22Rv1 (cell line): ENCODE measurements around the gene ZNF407.

Source experiments
- ZFX ChIP-seq: fragments of 450-650 bp; IDR thresholded peaks from 2 replicates; pipeline ENCODE4 v1.6.1; 2017; ENCODE audit warnings: antibody characterized with exemption, borderline replicate concordance
- TF ChIP-seq, protein P1 (sequence below): fragments of 450-650 bp; IDR thresholded peaks from 2 replicates; pipeline ENCODE4 v1.5.1; 2017; ENCODE audit warnings: mild to moderate bottlenecking

DNA sequence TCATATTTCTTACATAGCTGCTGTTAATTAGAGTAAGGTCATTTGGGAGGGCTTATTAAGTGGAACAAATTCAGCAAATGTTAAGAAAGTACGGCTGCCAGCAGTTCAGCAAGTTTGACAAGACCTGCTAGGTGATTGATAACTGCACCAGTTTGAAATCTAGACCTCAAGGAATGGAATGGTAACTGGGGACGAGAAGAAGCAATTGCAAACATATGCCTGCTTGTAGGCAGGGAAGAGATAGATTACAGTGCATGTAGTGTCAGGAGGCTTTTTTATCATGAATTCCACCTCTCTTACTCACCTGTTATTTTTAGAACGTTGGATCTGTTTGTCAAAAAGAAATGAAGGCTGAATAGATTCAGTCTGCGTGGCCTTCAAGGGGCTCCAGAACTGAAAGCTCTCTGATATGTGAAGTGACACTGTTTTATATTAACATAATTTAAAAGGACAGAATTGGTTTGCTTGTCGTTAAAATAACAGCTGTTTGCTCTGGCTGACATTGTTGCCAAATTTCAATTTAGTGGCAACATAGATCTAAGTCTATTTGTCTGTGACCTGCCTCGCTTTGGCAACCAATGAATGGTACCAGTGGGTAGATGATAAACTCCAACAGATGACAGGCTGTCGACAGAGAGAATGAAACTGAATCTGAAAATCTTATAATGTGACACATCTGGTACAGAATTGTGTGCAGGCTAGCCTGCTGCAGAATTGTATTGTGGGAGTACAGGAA lies 199.3 kb downstream of the ZNF407 start:
- TF ChIP-seq, protein P1, sequence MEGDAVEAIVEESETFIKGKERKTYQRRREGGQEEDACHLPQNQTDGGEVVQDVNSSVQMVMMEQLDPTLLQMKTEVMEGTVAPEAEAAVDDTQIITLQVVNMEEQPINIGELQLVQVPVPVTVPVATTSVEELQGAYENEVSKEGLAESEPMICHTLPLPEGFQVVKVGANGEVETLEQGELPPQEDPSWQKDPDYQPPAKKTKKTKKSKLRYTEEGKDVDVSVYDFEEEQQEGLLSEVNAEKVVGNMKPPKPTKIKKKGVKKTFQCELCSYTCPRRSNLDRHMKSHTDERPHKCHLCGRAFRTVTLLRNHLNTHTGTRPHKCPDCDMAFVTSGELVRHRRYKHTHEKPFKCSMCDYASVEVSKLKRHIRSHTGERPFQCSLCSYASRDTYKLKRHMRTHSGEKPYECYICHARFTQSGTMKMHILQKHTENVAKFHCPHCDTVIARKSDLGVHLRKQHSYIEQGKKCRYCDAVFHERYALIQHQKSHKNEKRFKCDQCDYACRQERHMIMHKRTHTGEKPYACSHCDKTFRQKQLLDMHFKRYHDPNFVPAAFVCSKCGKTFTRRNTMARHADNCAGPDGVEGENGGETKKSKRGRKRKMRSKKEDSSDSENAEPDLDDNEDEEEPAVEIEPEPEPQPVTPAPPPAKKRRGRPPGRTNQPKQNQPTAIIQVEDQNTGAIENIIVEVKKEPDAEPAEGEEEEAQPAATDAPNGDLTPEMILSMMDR: no peak
- TF ChIP-seq ZFX: no peak
